ENCODE data around the gene S100A7A.

GRCh38 chr1:153430166-153430553 is 13.8 kb downstream of the S100A7A start:
- TF ChIP-seq POLR2AphosphoS5 (IDR thresholded peaks at IDR 0.05) (no peak), EZH2 (IDR thresholded peaks at IDR 0.05; ENCODE audit: borderline replicate concordance, insufficient read depth, low read length, poor library complexity, severe bottlenecking) (no peak), TAF1 (IDR thresholded peaks at IDR 0.05; ENCODE audit: low read depth) (no peak), RAD21 (conservative IDR thresholded peaks at IDR 0.05) (no peak), EP300 (conservative IDR thresholded peaks at IDR 0.05; ENCODE audit: poor library complexity, severe bottlenecking) (no peak), SMC3 (conservative IDR thresholded peaks at IDR 0.05; ENCODE audit: poor library complexity) (no peak), MXI1 (conservative IDR thresholded peaks at IDR 0.05; ENCODE audit: poor library complexity, severe bottlenecking) (no peak)
- TF ChIP-seq, protein P1, sequence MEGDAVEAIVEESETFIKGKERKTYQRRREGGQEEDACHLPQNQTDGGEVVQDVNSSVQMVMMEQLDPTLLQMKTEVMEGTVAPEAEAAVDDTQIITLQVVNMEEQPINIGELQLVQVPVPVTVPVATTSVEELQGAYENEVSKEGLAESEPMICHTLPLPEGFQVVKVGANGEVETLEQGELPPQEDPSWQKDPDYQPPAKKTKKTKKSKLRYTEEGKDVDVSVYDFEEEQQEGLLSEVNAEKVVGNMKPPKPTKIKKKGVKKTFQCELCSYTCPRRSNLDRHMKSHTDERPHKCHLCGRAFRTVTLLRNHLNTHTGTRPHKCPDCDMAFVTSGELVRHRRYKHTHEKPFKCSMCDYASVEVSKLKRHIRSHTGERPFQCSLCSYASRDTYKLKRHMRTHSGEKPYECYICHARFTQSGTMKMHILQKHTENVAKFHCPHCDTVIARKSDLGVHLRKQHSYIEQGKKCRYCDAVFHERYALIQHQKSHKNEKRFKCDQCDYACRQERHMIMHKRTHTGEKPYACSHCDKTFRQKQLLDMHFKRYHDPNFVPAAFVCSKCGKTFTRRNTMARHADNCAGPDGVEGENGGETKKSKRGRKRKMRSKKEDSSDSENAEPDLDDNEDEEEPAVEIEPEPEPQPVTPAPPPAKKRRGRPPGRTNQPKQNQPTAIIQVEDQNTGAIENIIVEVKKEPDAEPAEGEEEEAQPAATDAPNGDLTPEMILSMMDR (IDR thresholded peaks at IDR 0.05; ENCODE audit: poor library complexity, severe bottlenecking) = no peak
- TF ChIP-seq, protein P2, sequence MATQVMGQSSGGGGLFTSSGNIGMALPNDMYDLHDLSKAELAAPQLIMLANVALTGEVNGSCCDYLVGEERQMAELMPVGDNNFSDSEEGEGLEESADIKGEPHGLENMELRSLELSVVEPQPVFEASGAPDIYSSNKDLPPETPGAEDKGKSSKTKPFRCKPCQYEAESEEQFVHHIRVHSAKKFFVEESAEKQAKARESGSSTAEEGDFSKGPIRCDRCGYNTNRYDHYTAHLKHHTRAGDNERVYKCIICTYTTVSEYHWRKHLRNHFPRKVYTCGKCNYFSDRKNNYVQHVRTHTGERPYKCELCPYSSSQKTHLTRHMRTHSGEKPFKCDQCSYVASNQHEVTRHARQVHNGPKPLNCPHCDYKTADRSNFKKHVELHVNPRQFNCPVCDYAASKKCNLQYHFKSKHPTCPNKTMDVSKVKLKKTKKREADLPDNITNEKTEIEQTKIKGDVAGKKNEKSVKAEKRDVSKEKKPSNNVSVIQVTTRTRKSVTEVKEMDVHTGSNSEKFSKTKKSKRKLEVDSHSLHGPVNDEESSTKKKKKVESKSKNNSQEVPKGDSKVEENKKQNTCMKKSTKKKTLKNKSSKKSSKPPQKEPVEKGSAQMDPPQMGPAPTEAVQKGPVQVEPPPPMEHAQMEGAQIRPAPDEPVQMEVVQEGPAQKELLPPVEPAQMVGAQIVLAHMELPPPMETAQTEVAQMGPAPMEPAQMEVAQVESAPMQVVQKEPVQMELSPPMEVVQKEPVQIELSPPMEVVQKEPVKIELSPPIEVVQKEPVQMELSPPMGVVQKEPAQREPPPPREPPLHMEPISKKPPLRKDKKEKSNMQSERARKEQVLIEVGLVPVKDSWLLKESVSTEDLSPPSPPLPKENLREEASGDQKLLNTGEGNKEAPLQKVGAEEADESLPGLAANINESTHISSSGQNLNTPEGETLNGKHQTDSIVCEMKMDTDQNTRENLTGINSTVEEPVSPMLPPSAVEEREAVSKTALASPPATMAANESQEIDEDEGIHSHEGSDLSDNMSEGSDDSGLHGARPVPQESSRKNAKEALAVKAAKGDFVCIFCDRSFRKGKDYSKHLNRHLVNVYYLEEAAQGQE (IDR thresholded peaks at IDR 0.05; ENCODE audit: borderline replicate concordance) = no peak
